ENCODE results near the gene SCAMP2.

Gene SCAMP2

GRCh38 chr15:74794248-74794969 is 78.8 kb downstream of the SCAMP2 start:
- no peak for TF ChIP-seq CTBP1 (IDR thresholded peaks at IDR 0.05; ENCODE audit: borderline replicate concordance)
- ChIA-PET POLR2A (interaction anchor here (1.0 to 2.5 kb wide), 2 partner anchors 11 to 144 kb away, joined by 3 to 7 read pairs; partner anchors contain the start of gene COX5A), CTCF (interaction anchor here (0.6 to 1.2 kb wide), 5 partner anchors 10 to 1352 kb away, joined by 3 to 4 read pairs (median 3); no protein-coding TSS in a partner anchor)
- DNase-seq (ENCODE audit: extremely low spot score): no peak

All from HEK293T (cell line).